ENCODE measurements around the gene SLCO4A1.

Gene SLCO4A1

GRCh38 chr20:62715201-62715600 is 72.9 kb downstream of the SLCO4A1 start:
- H3K9me3 ChIP-seq (ENCODE audit: control insufficient read depth, insufficient read depth, low read depth, low read length), result peaks cover 3% of the 10 kb centered on the region; the same call in 1 of the 2 replicates
- peaks cover 41% of the 10 kb centered on the region for H3K27me3 ChIP-seq (ENCODE audit: control insufficient read depth, insufficient read depth, low read length)
- no peaks in the 10 kb centered on the region for H3K4me1 ChIP-seq (ENCODE audit: control insufficient read depth, insufficient read depth, low read length)
- no peaks in the 10 kb centered on the region for H3K36me3 ChIP-seq (ENCODE audit: control insufficient read depth, insufficient read depth, low read length)
- H3K9ac ChIP-seq (ENCODE audit: low read length), result no peak overlapping the region
- no peak overlapping the region for H3K27ac ChIP-seq (ENCODE audit: low read depth, low read length)
- no peak overlapping the region for H3K4me3 ChIP-seq (ENCODE audit: low read depth, low read length)

DNA sequence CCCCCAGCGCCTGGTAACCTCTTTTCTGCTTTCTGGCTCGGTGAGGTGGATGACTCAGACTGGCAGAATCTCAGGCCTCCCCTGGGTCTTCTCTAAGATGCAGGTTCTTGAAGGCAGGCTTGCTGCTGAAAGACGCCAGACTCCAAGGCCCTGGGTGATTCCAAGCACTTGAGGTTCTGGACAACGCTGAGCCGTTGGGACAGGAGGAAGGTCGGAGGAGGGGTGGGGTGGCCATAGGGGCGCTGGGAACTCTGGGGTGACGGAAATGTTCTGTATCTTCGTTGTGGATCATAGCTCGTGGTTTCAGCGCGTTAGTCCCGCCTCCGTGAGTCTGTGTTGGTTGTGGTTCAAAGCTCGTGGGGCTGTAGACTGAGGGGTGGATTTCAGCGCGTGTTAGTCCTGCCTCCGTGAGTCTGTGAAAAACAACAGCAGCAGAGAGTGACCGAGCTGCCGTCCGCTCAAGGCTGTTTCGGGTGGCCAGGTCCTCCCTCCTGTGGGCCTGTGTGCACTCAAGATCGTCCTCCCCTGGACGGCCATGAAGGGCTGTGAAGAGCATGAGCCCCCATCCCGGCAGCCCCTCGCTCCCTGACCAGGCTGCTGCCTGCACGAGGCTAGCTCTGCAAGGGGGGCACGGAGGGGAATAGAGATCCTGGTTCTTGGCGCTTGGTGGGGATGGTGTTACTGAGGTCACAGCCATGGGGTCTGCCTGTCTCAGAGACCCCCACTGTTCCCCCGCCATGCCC is 74.1 kb downstream of the SLCO4A1 start:
- no peaks in the 10 kb centered on the region for H3K36me3 ChIP-seq (ENCODE audit: control insufficient read depth, insufficient read depth, low read length)
- no peaks in the 10 kb centered on the region for H3K4me1 ChIP-seq (ENCODE audit: control insufficient read depth, insufficient read depth, low read length)
- no peak overlapping the region for H3K9ac ChIP-seq (ENCODE audit: low read length)
- peaks cover 8% of the 10 kb centered on the region; the same call in 1 of the 2 replicates for H3K9me3 ChIP-seq (ENCODE audit: control insufficient read depth, insufficient read depth, low read depth, low read length)
- peaks cover 30% of the 10 kb centered on the region; the same call in 1 of the 2 replicates for H3K27me3 ChIP-seq (ENCODE audit: control insufficient read depth, insufficient read depth, low read length)
- H3K27ac ChIP-seq (ENCODE audit: low read depth, low read length), result no peak overlapping the region
- H3K4me3 ChIP-seq (ENCODE audit: low read depth, low read length), result no peak overlapping the region

GRCh38 chr20:62716941-62717310 is 74.6 kb downstream of the SLCO4A1 start:
- Histone ChIP-seq H3K9ac (ENCODE audit: low read length) (no peak overlapping the region), H3K36me3 (ENCODE audit: control insufficient read depth, insufficient read depth, low read length) (no peaks in the 10 kb centered on the region), H3K9me3 (ENCODE audit: control insufficient read depth, insufficient read depth, low read depth, low read length) (peaks cover 10% of the 10 kb centered on the region; the same call in 1 of the 2 replicates), H3K27me3 (ENCODE audit: control insufficient read depth, insufficient read depth, low read length) (peaks cover 25% of the 10 kb centered on the region; the same call in 1 of the 2 replicates), H3K4me3 (ENCODE audit: low read depth, low read length) (no peak overlapping the region), H3K27ac (ENCODE audit: low read depth, low read length) (no peak overlapping the region), H3K4me1 (ENCODE audit: control insufficient read depth, insufficient read depth, low read length) (no peaks in the 10 kb centered on the region)

DNA sequence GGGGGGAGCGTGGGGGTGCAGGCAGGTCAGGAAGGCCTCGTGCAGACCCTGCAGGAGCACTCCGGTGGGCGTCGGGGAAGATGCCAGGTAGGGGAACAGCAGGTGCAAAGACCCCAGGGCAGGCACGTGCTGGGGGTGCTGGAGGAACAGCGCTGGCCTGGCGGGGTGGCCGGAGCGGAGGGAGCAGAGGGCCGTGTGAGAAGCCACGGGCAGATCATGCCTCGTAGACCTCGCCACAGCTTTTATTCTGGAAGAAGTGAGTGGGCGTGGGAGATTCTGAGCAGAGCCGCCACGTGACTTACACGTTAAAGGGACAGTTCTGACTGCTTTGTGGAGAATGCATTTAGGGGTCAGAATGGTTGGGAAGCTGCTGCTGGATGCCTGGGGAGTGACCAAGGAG is 75.6 kb downstream of the SLCO4A1 start:
- H3K9ac ChIP-seq (ENCODE audit: low read length), result no peak overlapping the region
- H3K36me3 ChIP-seq (ENCODE audit: control insufficient read depth, insufficient read depth, low read length), result no peaks in the 10 kb centered on the region
- no peak overlapping the region for H3K27ac ChIP-seq (ENCODE audit: low read depth, low read length)
- no peaks in the 10 kb centered on the region for H3K4me1 ChIP-seq (ENCODE audit: control insufficient read depth, insufficient read depth, low read length)
- peaks cover 20% of the 10 kb centered on the region; the same call in 1 of the 2 replicates for H3K27me3 ChIP-seq (ENCODE audit: control insufficient read depth, insufficient read depth, low read length)
- no peak overlapping the region for H3K4me3 ChIP-seq (ENCODE audit: low read depth, low read length)
- peaks cover 10% of the 10 kb centered on the region; the same call in 1 of the 2 replicates for H3K9me3 ChIP-seq (ENCODE audit: control insufficient read depth, insufficient read depth, low read depth, low read length)

DNA sequence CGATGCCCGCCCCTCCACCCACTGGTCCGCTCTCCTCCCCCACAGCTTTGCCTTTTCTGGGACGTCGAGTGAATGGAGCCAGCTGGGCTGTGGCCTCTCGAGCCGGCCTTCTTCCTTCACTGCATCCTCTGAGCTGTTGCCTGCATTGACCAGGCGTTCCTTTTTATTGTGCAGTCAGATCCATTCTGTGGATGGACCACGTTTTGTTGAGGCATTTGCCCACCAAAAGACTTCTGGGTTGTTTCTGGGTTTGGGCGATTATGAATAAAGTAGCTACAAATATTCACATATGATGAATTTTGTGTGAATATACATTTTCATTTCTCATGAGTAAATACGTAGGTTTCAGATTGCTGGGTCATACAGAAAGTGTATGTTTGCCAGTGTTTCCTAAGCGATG is 76.2 kb downstream of the SLCO4A1 start:
- Histone ChIP-seq H3K27ac (ENCODE audit: low read depth, low read length) (no peak overlapping the region), H3K36me3 (ENCODE audit: control insufficient read depth, insufficient read depth, low read length) (no peaks in the 10 kb centered on the region), H3K9ac (ENCODE audit: low read length) (no peak overlapping the region), H3K27me3 (ENCODE audit: control insufficient read depth, insufficient read depth, low read length) (peaks cover 19% of the 10 kb centered on the region; the same call in 1 of the 2 replicates), H3K9me3 (ENCODE audit: control insufficient read depth, insufficient read depth, low read depth, low read length) (peaks cover 10% of the 10 kb centered on the region; the same call in 1 of the 2 replicates), H3K4me1 (ENCODE audit: control insufficient read depth, insufficient read depth, low read length) (no peaks in the 10 kb centered on the region), H3K4me3 (ENCODE audit: low read depth, low read length) (no peak overlapping the region)

DNA sequence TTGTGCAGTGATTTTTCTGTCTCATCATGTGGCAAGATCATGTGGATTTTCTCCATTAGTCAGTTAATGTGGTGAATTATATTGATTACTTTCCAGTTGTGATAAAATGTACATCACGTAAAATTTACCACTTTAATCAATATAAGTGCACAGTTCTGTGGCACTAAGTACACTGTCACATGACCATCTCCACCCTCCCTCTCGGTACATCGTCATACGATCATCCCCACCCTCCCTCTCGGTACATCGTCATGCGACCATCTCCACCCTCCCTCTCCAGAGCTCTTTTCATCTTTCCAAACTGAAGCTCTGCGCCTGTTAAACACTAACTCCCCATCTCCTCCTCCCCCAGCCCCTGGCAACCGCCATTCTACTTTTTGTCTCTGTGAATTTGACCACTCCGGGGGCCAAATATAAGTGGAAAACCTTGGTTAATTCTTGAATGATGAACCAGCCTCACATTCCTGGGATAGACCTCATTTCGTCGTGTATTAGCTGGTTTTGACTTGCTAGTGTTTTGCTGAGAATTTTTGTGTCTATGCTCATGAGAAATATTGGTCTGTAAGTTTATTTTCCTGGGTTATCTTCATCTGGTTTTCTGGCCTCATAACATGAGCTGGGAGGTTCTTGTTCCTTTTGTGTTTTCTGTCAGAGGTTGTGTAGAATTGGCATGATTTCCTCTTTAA is 77.1 kb downstream of the SLCO4A1 start:
- no peak overlapping the region for H3K4me3 ChIP-seq (ENCODE audit: low read depth, low read length)
- peaks cover 10% of the 10 kb centered on the region; the same call in 1 of the 2 replicates for H3K9me3 ChIP-seq (ENCODE audit: control insufficient read depth, insufficient read depth, low read depth, low read length)
- H3K27me3 ChIP-seq (ENCODE audit: control insufficient read depth, insufficient read depth, low read length), result peaks cover 16% of the 10 kb centered on the region; the same call in 1 of the 2 replicates
- no peak overlapping the region for H3K27ac ChIP-seq (ENCODE audit: low read depth, low read length)
- no peaks in the 10 kb centered on the region for H3K36me3 ChIP-seq (ENCODE audit: control insufficient read depth, insufficient read depth, low read length)
- H3K4me1 ChIP-seq (ENCODE audit: control insufficient read depth, insufficient read depth, low read length), result no peaks in the 10 kb centered on the region
- H3K9ac ChIP-seq (ENCODE audit: low read length), result no peak overlapping the region

All from HUES6 (cell line).